Epithelial cell of prostate (primary cell): ENCODE results near the gene PARP9.

ENCODE experiments used
- DNase-seq: peaks from one replicate; pipeline ENCODE4 v3.0.0-alpha.2; 2011; ENCODE audit warnings: low read depth, low spot score
- H3K27ac ChIP-seq: fragments of 450-650 bp; 2 replicates; pipeline ENCODE4 v1.5.1; 2017; ENCODE audit warnings: mild to moderate bottlenecking

The PARP9 gene

GRCh38 chr3:122564155-122564912 lies at the start of gene PARP9, which contains the start of gene DTX3L:
TSS of gene PARP9 (minus strand) at chr3:122564300. CDS start at chr3:122559620, 4,680 bp downstream.
TSS of gene DTX3L (plus strand) at chr3:122564338. CDS start at chr3:122564427, 89 bp downstream.
- H3K27ac ChIP-seq: peak within 1 kb of the TSS; percentile 66
- peak; percentile 44 for DNase-seq

GRCh38 chr3:122612696-122613095 lies 48.6 kb upstream of the PARP9 start:
- H3K27ac ChIP-seq: no peak overlapping the region
- DNase-seq: no peak

DNA sequence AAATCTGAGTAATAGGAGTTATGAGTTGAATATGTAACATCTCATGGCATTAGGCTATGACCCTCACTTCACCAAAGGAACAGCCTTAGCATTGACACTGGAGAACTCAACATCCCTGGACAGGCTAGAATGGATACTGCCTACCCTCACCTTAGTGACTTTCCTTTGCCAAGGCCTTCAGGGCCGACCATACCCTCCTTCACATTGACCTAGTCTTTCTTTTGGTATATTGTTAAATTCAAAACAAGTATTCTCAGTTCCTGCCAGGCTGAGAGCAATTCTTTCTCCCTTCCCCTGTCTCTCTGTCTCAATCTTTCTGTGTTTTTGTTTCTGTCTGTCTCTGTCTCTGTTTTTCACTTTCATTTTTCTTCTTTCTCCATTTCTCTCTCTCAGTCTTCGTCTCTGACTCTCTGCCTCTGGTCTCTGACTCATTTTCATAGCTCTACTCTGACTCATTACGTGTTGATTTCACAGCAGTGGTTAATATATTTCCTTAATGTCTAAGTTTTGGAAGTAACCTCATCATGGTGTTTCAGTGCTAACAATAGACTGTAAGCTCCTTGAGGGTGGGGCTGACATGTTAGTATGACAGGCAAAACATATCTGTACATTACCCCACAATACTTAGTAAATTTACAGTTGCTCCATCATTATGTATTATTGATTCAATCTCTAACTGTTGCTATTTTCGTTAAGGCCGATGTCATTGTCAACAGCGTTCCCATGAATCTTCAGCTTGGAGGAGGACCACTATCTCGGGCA lies 45.9 kb upstream of the PARP9 start:
- peak; percentile 78 for DNase-seq
- peak overlapping the region; percentile 37 for H3K27ac ChIP-seq

DNA sequence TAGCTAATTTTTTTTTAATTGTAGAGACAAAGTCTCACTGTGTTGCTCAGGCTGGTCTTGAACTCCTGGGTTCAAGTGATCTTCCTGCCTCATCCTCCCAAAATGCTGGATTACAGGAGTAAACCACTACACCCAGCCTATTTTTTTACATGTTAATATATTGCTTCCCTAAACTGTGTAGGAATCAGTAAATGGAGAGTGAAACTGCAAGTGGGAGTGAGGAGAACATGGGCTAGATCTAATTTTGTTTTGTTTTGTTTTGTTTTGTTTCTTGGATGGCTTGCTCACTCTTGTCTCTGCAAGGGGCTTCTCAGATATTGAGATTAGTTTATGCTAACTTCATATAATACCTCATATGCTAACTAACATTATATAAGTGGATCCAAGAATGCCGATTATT lies 44.8 kb upstream of the PARP9 start:
- DNase-seq: no peak
- no peak overlapping the region for H3K27ac ChIP-seq

DNA sequence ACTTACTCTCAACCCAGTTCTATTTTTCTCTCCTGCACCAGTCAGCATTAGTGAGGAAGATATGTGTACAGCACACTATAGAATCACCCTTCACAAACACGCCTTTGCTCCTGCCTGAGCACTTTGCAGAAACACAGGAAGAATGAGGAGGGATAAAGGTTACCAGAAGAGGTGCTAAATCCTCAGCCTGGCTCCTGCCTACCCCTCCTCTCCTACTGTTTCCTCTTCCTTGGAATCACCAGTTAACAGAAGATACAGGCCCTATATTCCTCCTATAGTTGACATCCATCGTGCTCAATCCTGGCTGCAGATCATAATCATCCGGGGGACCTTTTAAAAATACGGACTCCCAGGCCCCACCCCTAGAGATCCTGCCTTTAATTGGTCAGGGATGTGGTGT lies 42.2 kb upstream of the PARP9 start:
- no peak overlapping the region for H3K27ac ChIP-seq
- no peak for DNase-seq

DNA sequence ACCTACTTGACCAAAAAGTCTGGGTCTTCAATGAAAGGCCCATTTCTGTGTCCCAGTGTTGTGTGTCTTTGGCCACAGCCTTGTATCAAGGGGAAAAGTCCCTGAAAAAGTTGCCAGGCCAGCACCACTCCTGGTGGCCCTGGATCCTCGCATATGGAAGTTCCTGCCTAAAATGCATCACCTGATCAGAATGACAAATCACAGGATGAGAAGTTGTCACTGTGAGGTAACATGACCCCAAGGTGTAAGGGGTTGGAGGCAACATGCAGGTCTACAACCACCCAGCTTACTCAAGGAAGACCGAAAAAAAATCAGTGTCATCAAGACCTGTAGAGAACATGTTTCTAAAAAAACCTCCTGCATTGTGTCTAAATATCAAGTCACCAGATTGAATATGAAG lies 39.0 kb upstream of the PARP9 start:
- DNase-seq: no peak

DNA sequence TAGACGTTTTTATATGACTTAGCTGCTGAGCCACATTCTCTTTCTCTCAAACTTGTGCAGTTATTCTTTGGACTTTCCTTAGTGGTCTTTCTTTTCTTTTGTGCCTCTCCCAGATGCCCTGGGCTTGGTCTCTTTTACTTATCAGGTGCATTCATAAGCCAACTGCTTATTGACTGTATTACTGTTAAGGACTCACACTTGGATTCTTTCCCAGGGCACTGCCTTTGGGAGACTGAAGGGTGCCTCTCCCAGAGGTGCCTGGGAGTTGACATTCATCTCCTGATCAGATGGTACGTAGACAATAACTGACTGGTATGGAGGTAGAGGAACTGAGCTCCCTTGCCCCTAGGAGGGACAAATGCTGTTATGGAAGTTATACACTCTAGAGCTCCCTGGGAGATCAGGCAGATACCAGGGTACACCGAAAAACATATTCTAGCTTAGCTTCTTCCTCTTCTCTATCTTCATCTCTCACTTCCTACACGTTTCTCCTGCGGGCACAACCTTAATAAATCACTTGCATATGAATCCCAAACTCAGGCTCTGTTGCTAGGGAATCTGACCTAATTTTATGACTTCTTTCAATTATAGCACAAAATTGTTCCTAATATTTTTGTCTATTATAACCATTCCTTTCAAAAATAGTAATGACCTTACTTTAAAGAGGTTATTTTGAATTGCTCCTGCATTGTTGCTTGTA lies 38.1 kb upstream of the PARP9 start:
- no peak overlapping the region for H3K27ac ChIP-seq
- DNase-seq: no peak

More for the DNA sequence above, 39.0 kb upstream of the PARP9 start:
- no peak overlapping the region for H3K27ac ChIP-seq

- DNase-seq: no peak
- H3K27ac ChIP-seq: no peak overlapping the region
Measured at GRCh38 chr3:122598556-122598955, 34.5 kb upstream of the PARP9 start.

DNA sequence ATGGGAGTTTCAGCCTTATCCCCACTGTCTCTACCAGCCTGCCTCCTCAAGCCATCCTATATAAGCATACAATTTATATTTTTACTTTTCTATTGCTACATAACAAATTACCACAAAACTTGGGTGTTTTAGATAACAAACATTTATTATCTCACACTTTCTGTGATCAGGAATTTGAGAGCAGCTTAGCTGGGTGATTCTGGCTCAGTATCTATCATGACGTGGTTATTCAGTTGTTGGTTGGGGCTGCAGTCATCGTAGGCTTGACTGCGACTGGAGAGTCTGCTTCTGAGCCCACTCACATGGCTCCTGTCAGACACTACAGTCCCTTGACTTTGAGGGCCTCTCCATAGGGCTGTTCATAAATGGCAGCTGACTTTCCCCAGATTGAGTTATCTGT lies 34.1 kb upstream of the PARP9 start:
- DNase-seq: no peak
- no peak overlapping the region for H3K27ac ChIP-seq

DNA sequence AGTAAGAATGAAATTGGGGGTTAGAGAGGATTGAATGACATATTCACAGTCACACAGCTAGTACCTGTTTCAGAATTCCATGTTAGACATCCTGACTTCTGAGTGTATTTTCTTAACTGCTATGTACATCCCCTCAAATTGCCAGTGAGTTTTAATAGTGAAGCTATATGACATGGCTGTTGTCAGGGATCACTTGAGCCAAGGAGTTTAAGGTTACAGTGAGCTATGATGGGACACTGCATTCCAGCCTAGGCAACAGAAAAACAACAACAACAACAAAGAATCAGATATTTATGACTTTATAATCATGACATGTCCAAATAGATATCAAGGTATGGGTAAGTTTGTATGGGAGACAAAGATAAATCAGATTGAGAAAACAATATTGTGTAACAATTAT lies 29.9 kb upstream of the PARP9 start:
- no peak for DNase-seq
- H3K27ac ChIP-seq: no peak overlapping the region

GRCh38 chr3:122590610-122591009 lies 26.5 kb upstream of the PARP9 start:
- H3K27ac ChIP-seq: no peak overlapping the region
- DNase-seq: no peak

- no peak overlapping the region for H3K27ac ChIP-seq
- DNase-seq: no peak
Measured at GRCh38 chr3:122589297-122589696, 25.2 kb upstream of the PARP9 start.

- DNase-seq: no peak
- no peak overlapping the region for H3K27ac ChIP-seq
Measured at GRCh38 chr3:122587572-122587971, 23.5 kb upstream of the PARP9 start.

GRCh38 chr3:122586773-122587485 lies 22.8 kb upstream of the PARP9 start:
- no peak for DNase-seq
- H3K27ac ChIP-seq: no peak overlapping the region

- DNase-seq: no peak
- no peak overlapping the region for H3K27ac ChIP-seq
Measured at GRCh38 chr3:122586098-122586497, 22.0 kb upstream of the PARP9 start.

DNA sequence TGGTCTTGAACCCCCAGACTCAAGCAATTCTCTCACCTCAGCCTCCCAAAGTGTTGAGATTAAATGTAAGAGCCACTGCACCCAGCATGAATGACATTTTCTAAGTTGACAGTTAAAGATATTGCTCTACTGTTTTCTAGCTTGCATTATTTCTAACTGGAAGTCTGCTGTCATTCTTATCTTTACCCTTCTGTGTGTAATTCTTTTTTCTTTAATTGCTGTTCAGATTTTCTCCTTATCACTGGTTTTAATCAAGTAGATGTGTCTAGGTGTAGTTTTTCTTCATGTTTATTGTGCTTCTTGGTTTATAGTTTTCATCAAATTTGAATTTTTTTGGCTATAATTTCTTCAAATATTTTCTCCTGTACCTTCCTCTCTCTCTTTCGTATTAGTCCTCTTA lies 18.3 kb upstream of the PARP9 start:
- H3K27ac ChIP-seq: no peak overlapping the region
- no peak for DNase-seq

DNA sequence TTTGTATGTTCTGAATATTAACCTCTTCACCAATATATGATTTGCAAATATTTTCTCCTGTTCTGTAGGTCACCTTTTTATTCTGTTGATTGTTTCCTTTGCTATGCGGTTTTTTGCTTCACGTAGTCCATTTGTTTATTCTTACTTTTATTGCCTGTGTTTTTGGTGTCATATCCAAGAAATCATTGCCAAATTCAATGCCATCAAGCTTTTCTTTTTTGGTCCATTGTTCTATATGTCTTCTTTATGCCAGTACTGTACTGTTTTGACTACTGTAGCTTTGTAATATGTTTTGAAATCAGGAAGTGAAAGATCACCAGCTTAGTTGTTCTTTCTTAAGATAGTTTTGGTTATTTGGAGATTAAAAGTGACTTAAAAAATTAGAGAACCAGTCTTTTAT lies 17.5 kb upstream of the PARP9 start:
- no peak overlapping the region for H3K27ac ChIP-seq
- DNase-seq: no peak

GRCh38 chr3:122580470-122580869 lies 16.4 kb upstream of the PARP9 start:
- no peak overlapping the region for H3K27ac ChIP-seq
- DNase-seq: no peak

- no peak overlapping the region for H3K27ac ChIP-seq
Measured at GRCh38 chr3:122578069-122578740, 14.1 kb upstream of the PARP9 start.

More at GRCh38 chr3:122578069-122578740, 14.1 kb upstream of the PARP9 start:
- no peak for DNase-seq
